HepG2 (cell line): Measurements from ENCODE around the gene SART1. TPM values are rescaled to one million over a fixed set of nuclear protein-coding genes. Genes with fewer than 3 reads are reported as not detected.

Experiments
- BHLHE40 ChIP-seq: IDR thresholded peaks from 2 replicates; pipeline ENCODE4 v1.6.1; 2011; ENCODE audit warnings: low read length, improper control_type of control experiment
- HMGA1 ChIP-seq: sonication (generic); formaldehyde crosslinking; conservative IDR thresholded peaks from 2 replicates; pipeline ENCODE4 v1.4.0; 2020; ENCODE audit warnings: missing genetic modification reagents
- HNRNPH1 ChIP-seq: fragments of 200-400 bp; formaldehyde crosslinking; optimal IDR thresholded peaks from 2 replicates; pipeline ENCODE3; 2017; ENCODE audit warnings: mild to moderate bottlenecking, low read depth, low read length
- HOXA5 ChIP-seq: sonication (generic); formaldehyde crosslinking; IDR thresholded peaks from 2 replicates; pipeline ENCODE4 v1.4.0; 2020; ENCODE audit warnings: missing genetic modification reagents
- POLR2AphosphoS5 ChIP-seq: IDR thresholded peaks from 2 replicates; pipeline ENCODE4 v1.6.1; 2012; ENCODE audit warnings: low read depth, low read length
- SALL2 ChIP-seq: sonication (generic); formaldehyde crosslinking; IDR thresholded peaks from 2 replicates; pipeline ENCODE4 v1.8.1; 2023; ENCODE audit warnings: mild to moderate bottlenecking, missing genetic modification reagents, inconsistent platforms
- SNAPC2 ChIP-seq: sonication (generic); formaldehyde crosslinking; IDR thresholded peaks from 2 replicates; pipeline ENCODE4 v1.8.1; 2022; ENCODE audit warnings: mild to moderate bottlenecking, missing genetic modification reagents
- THAP11 ChIP-seq: IDR thresholded peaks from 2 replicates; pipeline ENCODE4 v1.6.1; 2016; ENCODE audit warnings: missing biosample characterization, missing genetic modification reagents
- TMF1 ChIP-seq: sonication (generic); formaldehyde crosslinking; IDR thresholded peaks from 2 replicates; pipeline ENCODE4 v1.8.1; 2022; ENCODE audit warnings: low read depth, missing genetic modification reagents
- ZBTB7B ChIP-seq: sonication (generic); formaldehyde crosslinking; IDR thresholded peaks from 2 replicates; pipeline ENCODE4 v1.4.0; 2020; ENCODE audit warnings: missing genetic modification reagents
- ZFYVE20 ChIP-seq: sonication (generic); formaldehyde crosslinking; IDR thresholded peaks from 2 replicates; pipeline ENCODE4 v1.8.0; 2023; ENCODE audit warnings: low read depth, mild to moderate bottlenecking, moderate library complexity, missing genetic modification reagents, borderline replicate concordance
- ZNF20 ChIP-seq: sonication (generic); formaldehyde crosslinking; IDR thresholded peaks from 2 replicates; pipeline ENCODE4 v1.4.0; 2020; ENCODE audit warnings: mild to moderate bottlenecking, moderate library complexity, missing genetic modification reagents
- ZNF280D ChIP-seq: sonication (generic); formaldehyde crosslinking; IDR thresholded peaks from 2 replicates; pipeline ENCODE4 v1.5.1; 2020; ENCODE audit warnings: mild to moderate bottlenecking, missing genetic modification reagents
- ZNF382 ChIP-seq: sonication (generic); formaldehyde crosslinking; IDR thresholded peaks from 2 replicates; pipeline ENCODE4 v1.5.0; 2020; ENCODE audit warnings: missing genetic modification reagents, mild to moderate bottlenecking, borderline replicate concordance
- ZNF598 ChIP-seq: sonication (generic); formaldehyde crosslinking; IDR thresholded peaks from 2 replicates; pipeline ENCODE4 v1.5.1; 2020; ENCODE audit warnings: mild to moderate bottlenecking, missing genetic modification reagents, borderline replicate concordance
- polyA plus RNA-seq, 8 experiments: library from polyadenylated mRNA; depleted of rRNA in 3 of 8; stranded (reverse) in 7 of 8; unstranded in 1 of 8; fragments of >200 nt; fragmentation: Illumina TruSeq in 4 of 8; extraction: Trizol in 4 of 8; gene quantifications; 2 replicates each; pipeline versions ENCODE4 v1.2.1 to v1.2.3, GENCODE V29; 2011 to 2016; ENCODE audit warnings: low read depth in 4 of 8, missing spikeins in 1 of 8, mixed read lengths in 1 of 8; ENCODE audit not compliant: insufficient read depth in 1 of 8
- total RNA-seq, 5 experiments: library from RNA; depleted of rRNA; stranded (reverse); fragments of >200 nt; fragmentation: Illumina TruSeq; extraction: Trizol; gene quantifications; 2 replicates each; pipeline ENCODE4 v1.2.3, GENCODE V29; 2016; ENCODE audit warnings: low read depth in 1 of 5
- TF ChIP-seq, protein P1 (sequence below): sonication (generic); formaldehyde crosslinking; IDR thresholded peaks from 2 replicates; pipeline ENCODE4 v1.4.0; 2020; ENCODE audit warnings: missing genetic modification reagents, borderline replicate concordance
- TF ChIP-seq, protein P2 (sequence below): IDR thresholded peaks from 2 replicates; pipeline ENCODE4 v1.4.0; 2020; ENCODE audit warnings: mild to moderate bottlenecking, missing genetic modification reagents
- TF ChIP-seq, protein P3 (sequence below): sonication (generic); formaldehyde crosslinking; conservative IDR thresholded peaks from 2 replicates; pipeline ENCODE4 v1.4.0; 2020; ENCODE audit warnings: missing genetic modification reagents
- TF ChIP-seq, protein P4 (sequence below): sonication (generic); formaldehyde crosslinking; IDR thresholded peaks from 2 replicates; pipeline ENCODE4 v1.8.0; 2022; ENCODE audit warnings: mild to moderate bottlenecking, missing genetic modification reagents, moderate library complexity

The SART1 gene
- total and polyA plus RNA-seq, 2 of the 13 experiments (the other 11 are each of a cell fraction or from before 2014, with no cell fraction given) = 11.3 to 22.5 TPM

DNA sequence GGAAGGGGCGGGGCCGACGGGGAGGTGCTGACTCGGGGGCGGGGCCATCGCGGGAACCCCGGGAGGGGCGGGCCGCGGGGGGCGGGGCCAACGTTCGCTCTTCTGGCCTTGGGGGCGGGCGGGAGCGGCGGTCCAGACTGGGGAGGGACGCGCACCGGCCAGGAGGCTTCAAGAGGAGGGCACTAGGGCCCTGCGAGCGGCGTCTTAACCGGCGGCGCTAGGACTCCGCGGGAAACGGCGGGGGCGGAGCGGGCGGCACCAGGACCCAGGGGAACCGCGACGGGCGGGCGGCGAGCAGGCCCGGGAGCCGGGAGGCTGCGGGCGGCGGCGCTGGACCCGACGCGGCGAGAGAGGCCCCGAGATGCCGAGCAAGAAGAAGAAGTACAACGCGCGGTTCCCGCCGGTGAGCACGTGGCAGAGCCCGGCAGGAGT is 42.4 kb upstream of the SART1 start, which contains the start of gene DRAP1 (continued):
- TF ChIP-seq, protein P1, sequence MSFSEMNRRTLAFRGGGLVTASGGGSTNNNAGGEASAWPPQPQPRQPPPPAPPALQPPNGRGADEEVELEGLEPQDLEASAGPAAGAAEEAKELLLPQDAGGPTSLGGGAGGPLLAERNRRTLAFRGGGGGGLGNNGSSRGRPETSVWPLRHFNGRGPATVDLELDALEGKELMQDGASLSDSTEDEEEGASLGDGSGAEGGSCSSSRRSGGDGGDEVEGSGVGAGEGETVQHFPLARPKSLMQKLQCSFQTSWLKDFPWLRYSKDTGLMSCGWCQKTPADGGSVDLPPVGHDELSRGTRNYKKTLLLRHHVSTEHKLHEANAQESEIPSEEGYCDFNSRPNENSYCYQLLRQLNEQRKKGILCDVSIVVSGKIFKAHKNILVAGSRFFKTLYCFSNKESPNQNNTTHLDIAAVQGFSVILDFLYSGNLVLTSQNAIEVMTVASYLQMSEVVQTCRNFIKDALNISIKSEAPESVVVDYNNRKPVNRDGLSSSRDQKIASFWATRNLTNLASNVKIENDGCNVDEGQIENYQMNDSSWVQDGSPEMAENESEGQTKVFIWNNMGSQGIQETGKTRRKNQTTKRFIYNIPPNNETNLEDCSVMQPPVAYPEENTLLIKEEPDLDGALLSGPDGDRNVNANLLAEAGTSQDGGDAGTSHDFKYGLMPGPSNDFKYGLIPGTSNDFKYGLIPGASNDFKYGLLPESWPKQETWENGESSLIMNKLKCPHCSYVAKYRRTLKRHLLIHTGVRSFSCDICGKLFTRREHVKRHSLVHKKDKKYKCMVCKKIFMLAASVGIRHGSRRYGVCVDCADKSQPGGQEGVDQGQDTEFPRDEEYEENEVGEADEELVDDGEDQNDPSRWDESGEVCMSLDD (CRISPR knock-in tag) = peak; percentile 62; the same call in 1 of the 2 replicates
- TF ChIP-seq HMGA1 (CRISPR knock-in tag) = no peak
- peak; percentile 47; the same call in 1 of the 2 replicates for TF ChIP-seq BHLHE40
- TF ChIP-seq SNAPC2 (CRISPR knock-in tag) = no peak
- peak; percentile 89 for TF ChIP-seq SALL2 (CRISPR knock-in tag)
- no peak for TF ChIP-seq ZNF598
- TF ChIP-seq, protein P2, sequence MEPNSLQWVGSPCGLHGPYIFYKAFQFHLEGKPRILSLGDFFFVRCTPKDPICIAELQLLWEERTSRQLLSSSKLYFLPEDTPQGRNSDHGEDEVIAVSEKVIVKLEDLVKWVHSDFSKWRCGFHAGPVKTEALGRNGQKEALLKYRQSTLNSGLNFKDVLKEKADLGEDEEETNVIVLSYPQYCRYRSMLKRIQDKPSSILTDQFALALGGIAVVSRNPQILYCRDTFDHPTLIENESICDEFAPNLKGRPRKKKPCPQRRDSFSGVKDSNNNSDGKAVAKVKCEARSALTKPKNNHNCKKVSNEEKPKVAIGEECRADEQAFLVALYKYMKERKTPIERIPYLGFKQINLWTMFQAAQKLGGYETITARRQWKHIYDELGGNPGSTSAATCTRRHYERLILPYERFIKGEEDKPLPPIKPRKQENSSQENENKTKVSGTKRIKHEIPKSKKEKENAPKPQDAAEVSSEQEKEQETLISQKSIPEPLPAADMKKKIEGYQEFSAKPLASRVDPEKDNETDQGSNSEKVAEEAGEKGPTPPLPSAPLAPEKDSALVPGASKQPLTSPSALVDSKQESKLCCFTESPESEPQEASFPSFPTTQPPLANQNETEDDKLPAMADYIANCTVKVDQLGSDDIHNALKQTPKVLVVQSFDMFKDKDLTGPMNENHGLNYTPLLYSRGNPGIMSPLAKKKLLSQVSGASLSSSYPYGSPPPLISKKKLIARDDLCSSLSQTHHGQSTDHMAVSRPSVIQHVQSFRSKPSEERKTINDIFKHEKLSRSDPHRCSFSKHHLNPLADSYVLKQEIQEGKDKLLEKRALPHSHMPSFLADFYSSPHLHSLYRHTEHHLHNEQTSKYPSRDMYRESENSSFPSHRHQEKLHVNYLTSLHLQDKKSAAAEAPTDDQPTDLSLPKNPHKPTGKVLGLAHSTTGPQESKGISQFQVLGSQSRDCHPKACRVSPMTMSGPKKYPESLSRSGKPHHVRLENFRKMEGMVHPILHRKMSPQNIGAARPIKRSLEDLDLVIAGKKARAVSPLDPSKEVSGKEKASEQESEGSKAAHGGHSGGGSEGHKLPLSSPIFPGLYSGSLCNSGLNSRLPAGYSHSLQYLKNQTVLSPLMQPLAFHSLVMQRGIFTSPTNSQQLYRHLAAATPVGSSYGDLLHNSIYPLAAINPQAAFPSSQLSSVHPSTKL (CRISPR knock-in tag) = peak; percentile 46; the same call in 1 of the 2 replicates
- peak; percentile 95 for TF ChIP-seq HOXA5
- no peak for TF ChIP-seq ZNF382
- TF ChIP-seq ZNF20 (CRISPR knock-in tag) = no peak
- TF ChIP-seq, protein P3, sequence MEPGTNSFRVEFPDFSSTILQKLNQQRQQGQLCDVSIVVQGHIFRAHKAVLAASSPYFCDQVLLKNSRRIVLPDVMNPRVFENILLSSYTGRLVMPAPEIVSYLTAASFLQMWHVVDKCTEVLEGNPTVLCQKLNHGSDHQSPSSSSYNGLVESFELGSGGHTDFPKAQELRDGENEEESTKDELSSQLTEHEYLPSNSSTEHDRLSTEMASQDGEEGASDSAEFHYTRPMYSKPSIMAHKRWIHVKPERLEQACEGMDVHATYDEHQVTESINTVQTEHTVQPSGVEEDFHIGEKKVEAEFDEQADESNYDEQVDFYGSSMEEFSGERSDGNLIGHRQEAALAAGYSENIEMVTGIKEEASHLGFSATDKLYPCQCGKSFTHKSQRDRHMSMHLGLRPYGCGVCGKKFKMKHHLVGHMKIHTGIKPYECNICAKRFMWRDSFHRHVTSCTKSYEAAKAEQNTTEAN = peak; percentile 78; the same call in 1 of the 2 replicates
- no peak for TF ChIP-seq ZNF280D (CRISPR knock-in tag)
- no peak for TF ChIP-seq HNRNPH1
- TF ChIP-seq TMF1 (CRISPR knock-in tag) = peak; percentile 42; the same call in 1 of the 2 replicates
- no peak for TF ChIP-seq POLR2AphosphoS5
- TF ChIP-seq THAP11 (CRISPR knock-in tag) = peak; percentile 90
- no peak for TF ChIP-seq ZFYVE20
- peak; percentile 87 for TF ChIP-seq ZBTB7B
- TF ChIP-seq, protein P4, sequence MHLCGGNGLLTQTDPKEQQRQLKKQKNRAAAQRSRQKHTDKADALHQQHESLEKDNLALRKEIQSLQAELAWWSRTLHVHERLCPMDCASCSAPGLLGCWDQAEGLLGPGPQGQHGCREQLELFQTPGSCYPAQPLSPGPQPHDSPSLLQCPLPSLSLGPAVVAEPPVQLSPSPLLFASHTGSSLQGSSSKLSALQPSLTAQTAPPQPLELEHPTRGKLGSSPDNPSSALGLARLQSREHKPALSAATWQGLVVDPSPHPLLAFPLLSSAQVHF (CRISPR knock-in tag) = no peak
